IPS-18c (cell line): Measurements from ENCODE around the gene ELMO1.

Experiments used
- H3K4me3 ChIP-seq: 2 replicates; pipeline ENCODE4 v1.7.0; 2013; ENCODE audit warnings: low read depth, mild to moderate bottlenecking, low read length, moderate library complexity; ENCODE audit not compliant: insufficient read depth
- H3K9me3 ChIP-seq: one replicate; pipeline ENCODE4 v1.6.1; 2013; ENCODE audit warnings: mild to moderate bottlenecking, low read length, moderate library complexity; ENCODE audit not compliant: control insufficient read depth, insufficient read depth

The ELMO1 gene

GRCh38 chr7:37398403-37398802 lies 50.3 kb downstream of the ELMO1 start:
- Histone ChIP-seq H3K4me3 (no peak overlapping the region), H3K9me3 (no peaks in the 10 kb centered on the region)

- no peak overlapping the region for H3K4me3 ChIP-seq
- H3K9me3 ChIP-seq: no peaks in the 10 kb centered on the region
Measured at GRCh38 chr7:37395618-37396259, 52.9 kb downstream of the ELMO1 start.

- no peak overlapping the region for H3K4me3 ChIP-seq
Measured at GRCh38 chr7:37394158-37394557, 54.5 kb downstream of the ELMO1 start.

GRCh38 chr7:37393476-37393875 lies 55.2 kb downstream of the ELMO1 start:
- H3K9me3 ChIP-seq: no peaks in the 10 kb centered on the region

More at GRCh38 chr7:37394158-37394557, 54.5 kb downstream of the ELMO1 start:
- H3K9me3 ChIP-seq: no peaks in the 10 kb centered on the region

GRCh38 chr7:37392673-37393017 lies 56.0 kb downstream of the ELMO1 start:
- no peak overlapping the region for H3K4me3 ChIP-seq

More at GRCh38 chr7:37393476-37393875, 55.2 kb downstream of the ELMO1 start:
- H3K4me3 ChIP-seq: no peak overlapping the region

GRCh38 chr7:37391791-37392672 lies 56.6 kb downstream of the ELMO1 start:
- Histone ChIP-seq H3K4me3 (no peak overlapping the region), H3K9me3 (no peaks in the 10 kb centered on the region)

More at GRCh38 chr7:37392673-37393017, 56.0 kb downstream of the ELMO1 start:
- no peaks in the 10 kb centered on the region for H3K9me3 ChIP-seq

- H3K4me3 ChIP-seq: no peak overlapping the region
- no peaks in the 10 kb centered on the region for H3K9me3 ChIP-seq
Measured at GRCh38 chr7:37390114-37390513, 58.5 kb downstream of the ELMO1 start.

GRCh38 chr7:37388811-37389210 lies 59.9 kb downstream of the ELMO1 start:
- Histone ChIP-seq H3K4me3 (no peak overlapping the region), H3K9me3 (no peaks in the 10 kb centered on the region)

GRCh38 chr7:37385787-37386186 lies 62.9 kb downstream of the ELMO1 start:
- no peak overlapping the region for H3K4me3 ChIP-seq
- H3K9me3 ChIP-seq: no peaks in the 10 kb centered on the region

GRCh38 chr7:37382546-37383088 lies 66.0 kb downstream of the ELMO1 start:
- Histone ChIP-seq H3K9me3 (no peaks in the 10 kb centered on the region), H3K4me3 (no peak overlapping the region)

- H3K9me3 ChIP-seq: no peaks in the 10 kb centered on the region
- H3K4me3 ChIP-seq: no peak overlapping the region
Measured at GRCh38 chr7:37380831-37381230, 67.8 kb downstream of the ELMO1 start.

- Histone ChIP-seq H3K9me3 (no peaks in the 10 kb centered on the region), H3K4me3 (no peak overlapping the region; the same call in 1 of the 2 replicates)
Measured at GRCh38 chr7:37379546-37380277, 69.0 kb downstream of the ELMO1 start.

- H3K4me3 ChIP-seq: no peak overlapping the region
- no peaks in the 10 kb centered on the region for H3K9me3 ChIP-seq
Measured at GRCh38 chr7:37377231-37377630, 71.4 kb downstream of the ELMO1 start.

GRCh38 chr7:37376386-37376785 lies 72.3 kb downstream of the ELMO1 start:
- no peak overlapping the region for H3K4me3 ChIP-seq
- H3K9me3 ChIP-seq: no peaks in the 10 kb centered on the region

GRCh38 chr7:37372750-37373149 lies 75.9 kb downstream of the ELMO1 start:
- no peaks in the 10 kb centered on the region for H3K9me3 ChIP-seq
- H3K4me3 ChIP-seq: no peak overlapping the region

- no peaks in the 10 kb centered on the region for H3K9me3 ChIP-seq
- no peak overlapping the region for H3K4me3 ChIP-seq
Measured at GRCh38 chr7:37371755-37372154, 76.9 kb downstream of the ELMO1 start.

GRCh38 chr7:37369906-37370305 lies 78.8 kb downstream of the ELMO1 start:
- H3K4me3 ChIP-seq: no peak overlapping the region

More at GRCh38 chr7:37369906-37370305, 78.8 kb downstream of the ELMO1 start:
- no peaks in the 10 kb centered on the region for H3K9me3 ChIP-seq
